Keratinocyte (primary cell): ENCODE data around the gene RTCA. TPM values are rescaled to one million over a fixed set of nuclear protein-coding genes. Genes with fewer than 3 reads are reported as not detected.

ENCODE experiments used
- DNase-seq: peaks from one replicate; pipeline ENCODE4 v3.0.0-alpha.2; 2011; ENCODE audit warnings: low read depth, missing footprints, low spot score
- FAIRE-seq: peaks from 2 replicates; lab custom pipeline; 2011; peaks lifted over from hg19 to GRCh38; lab: Jason Lieb, UNC
- H2AFZ ChIP-seq: 2 replicates; pipeline ENCODE4 v1.6.0; 2012; ENCODE audit warnings: low read length, control low read depth, inconsistent platforms; ENCODE audit not compliant: control insufficient read depth
- H3K27ac ChIP-seq: 2 replicates; pipeline ENCODE4 v1.5.1; 2011; ENCODE audit warnings: low read length; ENCODE audit not compliant: control insufficient read depth, insufficient read depth
- H3K27me3 ChIP-seq: 3 replicates; pipeline ENCODE4 v1.6.0; 2011; ENCODE audit warnings: low read length; ENCODE audit not compliant: control insufficient read depth, insufficient read depth; ENCODE audit errors: extremely low read depth
- H3K36me3 ChIP-seq, 2 experiments: 2 replicates in 1 of 2; 3 replicates in 1 of 2; pipeline ENCODE4 v1.5.1; 2011; ENCODE audit warnings: low read length in 2 of 2, mild to moderate bottlenecking in 1 of 2; ENCODE audit not compliant: control insufficient read depth in 2 of 2, insufficient read depth in 2 of 2; ENCODE audit errors: extremely low read depth in 1 of 2
- H3K4me1 ChIP-seq: 3 replicates; pipeline ENCODE4 v1.5.1; 2011; ENCODE audit warnings: low read length; ENCODE audit not compliant: control insufficient read depth, insufficient read depth; ENCODE audit errors: extremely low read depth
- H3K4me2 ChIP-seq: 3 replicates; pipeline ENCODE4 v1.6.0; 2011; ENCODE audit warnings: low read depth, low read length; ENCODE audit not compliant: control insufficient read depth, insufficient read depth; ENCODE audit errors: extremely low read depth
- H3K4me3 ChIP-seq, 3 experiments: fragments of 200-600 bp in 1 of 3; sonication (generic) in 1 of 3; 2 replicates in 2 of 3; 3 replicates in 1 of 3; pipeline ENCODE4 v1.5.1; 2011 to 2016; ENCODE audit warnings: low read length in 3 of 3, mild to moderate bottlenecking in 3 of 3, control low read depth in 2 of 3, inconsistent platforms in 1 of 3, low read depth in 1 of 3, mixed read lengths in 1 of 3, mixed run types in 1 of 3, moderate library complexity in 1 of 3; ENCODE audit not compliant: control insufficient read depth in 2 of 3, insufficient read depth in 2 of 3; ENCODE audit errors: extremely low read depth in 1 of 3
- H3K79me2 ChIP-seq: 2 replicates; pipeline ENCODE4 v1.6.0; 2012; ENCODE audit warnings: low read length; ENCODE audit not compliant: control insufficient read depth, insufficient read depth
- H3K9ac ChIP-seq: 3 replicates; pipeline ENCODE4 v1.6.0; 2011; ENCODE audit warnings: low read length; ENCODE audit not compliant: control insufficient read depth, insufficient read depth; ENCODE audit errors: extremely low read depth
- H3K9me1 ChIP-seq: 3 replicates; pipeline ENCODE4 v1.6.0; 2011; ENCODE audit warnings: low read length; ENCODE audit not compliant: control insufficient read depth, insufficient read depth; ENCODE audit errors: extremely low read depth
- H3K9me3 ChIP-seq: 2 replicates; pipeline ENCODE4 v1.5.1; 2012; ENCODE audit warnings: low read depth, low read length; ENCODE audit not compliant: control insufficient read depth
- H4K20me1 ChIP-seq: 3 replicates; pipeline ENCODE4 v1.6.0; 2011; ENCODE audit warnings: low read length; ENCODE audit not compliant: control insufficient read depth, insufficient read depth; ENCODE audit errors: extremely low read depth
- CTCF ChIP-seq, 3 experiments: IDR thresholded peaks in 1 of 3; conservative IDR thresholded peaks in 1 of 3; optimal IDR thresholded peaks in 1 of 3; 2 replicates in 2 of 3; 3 replicates in 1 of 3; pipeline versions ENCODE3 to v1.5.1; 2011; ENCODE audit warnings: low read length in 3 of 3, mild to moderate bottlenecking in 3 of 3, moderate library complexity in 2 of 3, control low read depth in 1 of 3, inconsistent platforms in 1 of 3; ENCODE audit not compliant: insufficient read depth in 2 of 3; ENCODE audit errors: extremely low read depth in 1 of 3
- EZH2 ChIP-seq: IDR thresholded peaks from one replicate; pipeline ENCODE4 v1.6.1; 2012; ENCODE audit warnings: inconsistent platforms, mild to moderate bottlenecking, low read length, moderate library complexity
- dilution Hi-C: fragments of 300-500 bp; cut with MboI; formaldehyde crosslinking; loops from one replicate; pipeline ENCODE4 v1.7.0; 2020; ENCODE audit warnings: low sequenced_read_pairs; ENCODE audit not compliant: extremely low pct_ligation_motif_present
- polyA plus RNA-seq, 5 experiments: library from polyadenylated mRNA; depleted of rRNA in 3 of 5; stranded (reverse) in 3 of 5; stranded (forward) in 1 of 5; unstranded in 1 of 5; fragments of >200 nt; gene quantifications; 1 replicate in 1 of 5; 2 replicates in 3 of 5; 3 replicates in 1 of 5; pipeline versions ENCODE4 v1.2.1 to v1.2.3, GENCODE V29; 2011 to 2012; ENCODE audit warnings: missing spikeins in 2 of 5, low read depth in 1 of 5, low replicate concordance in 1 of 5

RTCA gene
- polyA plus RNA-seq, 1 donor (not counting 4 experiments of a cell fraction or from before 2014, with no cell fraction given): 52.0 TPM

- no peaks in the 10 kb centered on the region for H3K27me3 ChIP-seq
- FAIRE-seq: no peak
- no peak overlapping the region for H3K4me2 ChIP-seq
- peaks cover 5% of the 10 kb centered on the region for H3K79me2 ChIP-seq
- H3K4me3 ChIP-seq: no peak overlapping the region
- H3K9ac ChIP-seq: no peak overlapping the region
- no peaks in the 10 kb centered on the region for H4K20me1 ChIP-seq
- H3K9me3 ChIP-seq: no peaks in the 10 kb centered on the region
- no peak overlapping the region for H2AFZ ChIP-seq
- H3K36me3 ChIP-seq: peaks cover 0 to 2% of the 10 kb centered on the region in 2 experiments
- no peaks in the 10 kb centered on the region for H3K9me1 ChIP-seq
- TF ChIP-seq EZH2: no peak
- no peak for TF ChIP-seq CTCF (optimal IDR thresholded peaks at IDR 0.05 in 1 of 3, IDR thresholded peaks at IDR 0.05 in 1 of 3, conservative IDR thresholded peaks at IDR 0.05 in 1 of 3; ENCODE audit: extremely low read depth in 1 of 3, insufficient read depth in 2 of 3, low read length in 3 of 3)
- peaks cover 10% of the 10 kb centered on the region for H3K4me1 ChIP-seq
- H3K27ac ChIP-seq: no peak overlapping the region
- no peak for DNase-seq
- dilution Hi-C loops: no loop called here
Observed at GRCh38 chr1:100237091-100237490, 28.9 kb upstream of the RTCA start.

- no peaks in the 10 kb centered on the region for H3K27me3 ChIP-seq
- H3K4me3 ChIP-seq: no peak overlapping the region
- peaks cover 21% of the 10 kb centered on the region for H3K79me2 ChIP-seq
- no peak overlapping the region for H3K9ac ChIP-seq
- no peaks in the 10 kb centered on the region for H3K4me1 ChIP-seq
- no peaks in the 10 kb centered on the region for H4K20me1 ChIP-seq
- H2AFZ ChIP-seq: no peak overlapping the region
- no peak for DNase-seq
- no peaks in the 10 kb centered on the region for H3K9me1 ChIP-seq
- dilution Hi-C loops: no loop called here
- H3K9me3 ChIP-seq: no peaks in the 10 kb centered on the region
- H3K27ac ChIP-seq: no peak overlapping the region
- no peak for FAIRE-seq
- no peak overlapping the region for H3K4me2 ChIP-seq
- TF ChIP-seq EZH2 (no peak), CTCF (optimal IDR thresholded peaks at IDR 0.05 in 1 of 3, IDR thresholded peaks at IDR 0.05 in 1 of 3, conservative IDR thresholded peaks at IDR 0.05 in 1 of 3; ENCODE audit: extremely low read depth in 1 of 3, insufficient read depth in 2 of 3, low read length in 3 of 3) (no peak)
- H3K36me3 ChIP-seq: peaks cover 0 to 2% of the 10 kb centered on the region in 2 experiments
Observed at GRCh38 chr1:100239961-100240360, 26.1 kb upstream of the RTCA start.
